DMS79 (cell line): ENCODE data around the gene PTCH1.

Source experiments
- DNase-seq: peaks from one replicate; lab custom pipeline; 2025; lab: John Stamatoyannopoulos, UW

PTCH1 gene

GRCh38 chr9:95406121-95406520 lies 110.7 kb downstream of the PTCH1 start:
- no peak for DNase-seq

GRCh38 chr9:95399261-95399660 lies 117.5 kb downstream of the PTCH1 start:
- DNase-seq: no peak
